Keratinocyte (primary cell): ENCODE results near the gene SAMD11. TPM values are rescaled to one million over a fixed set of nuclear protein-coding genes. Genes with fewer than 3 reads are reported as not detected.

Source experiments
- DNase-seq: peaks from one replicate; pipeline ENCODE4 v3.0.0-alpha.2; 2011; ENCODE audit warnings: low read depth, missing footprints, low spot score
- FAIRE-seq: peaks from 2 replicates; lab custom pipeline; 2011; peaks lifted over from hg19 to GRCh38; lab: Jason Lieb, UNC
- H2AFZ ChIP-seq: 2 replicates; pipeline ENCODE4 v1.6.0; 2012; ENCODE audit warnings: low read length, control low read depth, inconsistent platforms; ENCODE audit not compliant: control insufficient read depth
- H3K27ac ChIP-seq: 2 replicates; pipeline ENCODE4 v1.5.1; 2011; ENCODE audit warnings: low read length; ENCODE audit not compliant: control insufficient read depth, insufficient read depth
- H3K27me3 ChIP-seq: 3 replicates; pipeline ENCODE4 v1.6.0; 2011; ENCODE audit warnings: low read length; ENCODE audit not compliant: control insufficient read depth, insufficient read depth; ENCODE audit errors: extremely low read depth
- H3K36me3 ChIP-seq, 2 experiments: 2 replicates in 1 of 2; 3 replicates in 1 of 2; pipeline ENCODE4 v1.5.1; 2011; ENCODE audit warnings: low read length in 2 of 2, mild to moderate bottlenecking in 1 of 2; ENCODE audit not compliant: control insufficient read depth in 2 of 2, insufficient read depth in 2 of 2; ENCODE audit errors: extremely low read depth in 1 of 2
- H3K4me1 ChIP-seq: 3 replicates; pipeline ENCODE4 v1.5.1; 2011; ENCODE audit warnings: low read length; ENCODE audit not compliant: control insufficient read depth, insufficient read depth; ENCODE audit errors: extremely low read depth
- H3K4me2 ChIP-seq: 3 replicates; pipeline ENCODE4 v1.6.0; 2011; ENCODE audit warnings: low read depth, low read length; ENCODE audit not compliant: control insufficient read depth, insufficient read depth; ENCODE audit errors: extremely low read depth
- H3K4me3 ChIP-seq, 3 experiments: fragments of 200-600 bp in 1 of 3; sonication (generic) in 1 of 3; 2 replicates in 2 of 3; 3 replicates in 1 of 3; pipeline ENCODE4 v1.5.1; 2011 to 2016; ENCODE audit warnings: low read length in 3 of 3, mild to moderate bottlenecking in 3 of 3, control low read depth in 2 of 3, inconsistent platforms in 1 of 3, low read depth in 1 of 3, mixed read lengths in 1 of 3, mixed run types in 1 of 3, moderate library complexity in 1 of 3; ENCODE audit not compliant: control insufficient read depth in 2 of 3, insufficient read depth in 2 of 3; ENCODE audit errors: extremely low read depth in 1 of 3
- H3K79me2 ChIP-seq: 2 replicates; pipeline ENCODE4 v1.6.0; 2012; ENCODE audit warnings: low read length; ENCODE audit not compliant: control insufficient read depth, insufficient read depth
- H3K9ac ChIP-seq: 3 replicates; pipeline ENCODE4 v1.6.0; 2011; ENCODE audit warnings: low read length; ENCODE audit not compliant: control insufficient read depth, insufficient read depth; ENCODE audit errors: extremely low read depth
- H3K9me1 ChIP-seq: 3 replicates; pipeline ENCODE4 v1.6.0; 2011; ENCODE audit warnings: low read length; ENCODE audit not compliant: control insufficient read depth, insufficient read depth; ENCODE audit errors: extremely low read depth
- H3K9me3 ChIP-seq: 2 replicates; pipeline ENCODE4 v1.5.1; 2012; ENCODE audit warnings: low read depth, low read length; ENCODE audit not compliant: control insufficient read depth
- H4K20me1 ChIP-seq: 3 replicates; pipeline ENCODE4 v1.6.0; 2011; ENCODE audit warnings: low read length; ENCODE audit not compliant: control insufficient read depth, insufficient read depth; ENCODE audit errors: extremely low read depth
- EZH2 ChIP-seq: IDR thresholded peaks from one replicate; pipeline ENCODE4 v1.6.1; 2012; ENCODE audit warnings: inconsistent platforms, mild to moderate bottlenecking, low read length, moderate library complexity
- dilution Hi-C: fragments of 300-500 bp; cut with MboI; formaldehyde crosslinking; loops from one replicate; pipeline ENCODE4 v1.7.0; 2020; ENCODE audit warnings: low sequenced_read_pairs; ENCODE audit not compliant: extremely low pct_ligation_motif_present
- polyA plus RNA-seq, 5 experiments: library from polyadenylated mRNA; depleted of rRNA in 3 of 5; stranded (reverse) in 3 of 5; stranded (forward) in 1 of 5; unstranded in 1 of 5; fragments of >200 nt; gene quantifications; 1 replicate in 1 of 5; 2 replicates in 3 of 5; 3 replicates in 1 of 5; pipeline versions ENCODE4 v1.2.1 to v1.2.3, GENCODE V29; 2011 to 2012; ENCODE audit warnings: missing spikeins in 2 of 5, low read depth in 1 of 5, low replicate concordance in 1 of 5
- TF ChIP-seq, protein P1 (sequence below), 3 experiments: IDR thresholded peaks in 1 of 3; conservative IDR thresholded peaks in 1 of 3; optimal IDR thresholded peaks in 1 of 3; 2 replicates in 2 of 3; 3 replicates in 1 of 3; pipeline versions ENCODE3 to v1.5.1; 2011; ENCODE audit warnings: low read length in 3 of 3, mild to moderate bottlenecking in 3 of 3, moderate library complexity in 2 of 3, control low read depth in 1 of 3, inconsistent platforms in 1 of 3; ENCODE audit not compliant: insufficient read depth in 2 of 3; ENCODE audit errors: extremely low read depth in 1 of 3

The SAMD11 gene
- polyA plus RNA-seq, 1 donor (not counting 4 experiments of a cell fraction or from before 2014, with no cell fraction given), result not detected

DNA sequence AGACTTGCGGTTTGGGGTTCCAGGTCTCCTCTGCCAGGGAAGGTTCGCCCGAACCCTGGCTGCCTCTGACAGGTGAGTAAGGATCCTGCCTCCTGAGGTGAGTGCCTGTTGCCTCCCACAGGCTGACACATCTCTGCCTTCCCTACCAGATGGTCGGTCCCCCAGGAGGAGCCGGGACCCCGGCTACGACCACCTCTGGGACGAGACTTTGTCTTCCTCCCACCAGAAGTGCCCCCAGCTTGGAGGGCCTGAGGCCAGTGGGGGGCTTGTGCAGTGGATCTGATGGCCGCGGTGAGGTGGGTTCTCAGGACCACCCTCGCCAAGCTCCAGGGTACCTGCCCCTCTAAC lies 50.5 kb downstream of the SAMD11 start:
- dilution Hi-C loops, result no loop called here
- no peak for TF ChIP-seq EZH2
- TF ChIP-seq, protein P1, sequence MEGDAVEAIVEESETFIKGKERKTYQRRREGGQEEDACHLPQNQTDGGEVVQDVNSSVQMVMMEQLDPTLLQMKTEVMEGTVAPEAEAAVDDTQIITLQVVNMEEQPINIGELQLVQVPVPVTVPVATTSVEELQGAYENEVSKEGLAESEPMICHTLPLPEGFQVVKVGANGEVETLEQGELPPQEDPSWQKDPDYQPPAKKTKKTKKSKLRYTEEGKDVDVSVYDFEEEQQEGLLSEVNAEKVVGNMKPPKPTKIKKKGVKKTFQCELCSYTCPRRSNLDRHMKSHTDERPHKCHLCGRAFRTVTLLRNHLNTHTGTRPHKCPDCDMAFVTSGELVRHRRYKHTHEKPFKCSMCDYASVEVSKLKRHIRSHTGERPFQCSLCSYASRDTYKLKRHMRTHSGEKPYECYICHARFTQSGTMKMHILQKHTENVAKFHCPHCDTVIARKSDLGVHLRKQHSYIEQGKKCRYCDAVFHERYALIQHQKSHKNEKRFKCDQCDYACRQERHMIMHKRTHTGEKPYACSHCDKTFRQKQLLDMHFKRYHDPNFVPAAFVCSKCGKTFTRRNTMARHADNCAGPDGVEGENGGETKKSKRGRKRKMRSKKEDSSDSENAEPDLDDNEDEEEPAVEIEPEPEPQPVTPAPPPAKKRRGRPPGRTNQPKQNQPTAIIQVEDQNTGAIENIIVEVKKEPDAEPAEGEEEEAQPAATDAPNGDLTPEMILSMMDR (optimal IDR thresholded peaks at IDR 0.05 in 1 of 3, IDR thresholded peaks at IDR 0.05 in 1 of 3, conservative IDR thresholded peaks at IDR 0.05 in 1 of 3; ENCODE audit: extremely low read depth in 1 of 3, insufficient read depth in 2 of 3, low read length in 3 of 3), result no peak
- FAIRE-seq, result no peak
- Histone ChIP-seq H3K27me3 (no peaks in the 10 kb centered on the region), H4K20me1 (no peaks in the 10 kb centered on the region), H3K4me3 (no peak overlapping the region), H2AFZ (no peak overlapping the region), H3K4me2 (no peak overlapping the region), H3K79me2 (no peaks in the 10 kb centered on the region), H3K36me3 (peaks cover 0 to 3% of the 10 kb centered on the region in 2 experiments), H3K9ac (no peak overlapping the region), H3K9me1 (no peaks in the 10 kb centered on the region), H3K4me1 (peaks cover 4% of the 10 kb centered on the region), H3K27ac (no peak overlapping the region), H3K9me3 (no peaks in the 10 kb centered on the region)
- no peak for DNase-seq

DNA sequence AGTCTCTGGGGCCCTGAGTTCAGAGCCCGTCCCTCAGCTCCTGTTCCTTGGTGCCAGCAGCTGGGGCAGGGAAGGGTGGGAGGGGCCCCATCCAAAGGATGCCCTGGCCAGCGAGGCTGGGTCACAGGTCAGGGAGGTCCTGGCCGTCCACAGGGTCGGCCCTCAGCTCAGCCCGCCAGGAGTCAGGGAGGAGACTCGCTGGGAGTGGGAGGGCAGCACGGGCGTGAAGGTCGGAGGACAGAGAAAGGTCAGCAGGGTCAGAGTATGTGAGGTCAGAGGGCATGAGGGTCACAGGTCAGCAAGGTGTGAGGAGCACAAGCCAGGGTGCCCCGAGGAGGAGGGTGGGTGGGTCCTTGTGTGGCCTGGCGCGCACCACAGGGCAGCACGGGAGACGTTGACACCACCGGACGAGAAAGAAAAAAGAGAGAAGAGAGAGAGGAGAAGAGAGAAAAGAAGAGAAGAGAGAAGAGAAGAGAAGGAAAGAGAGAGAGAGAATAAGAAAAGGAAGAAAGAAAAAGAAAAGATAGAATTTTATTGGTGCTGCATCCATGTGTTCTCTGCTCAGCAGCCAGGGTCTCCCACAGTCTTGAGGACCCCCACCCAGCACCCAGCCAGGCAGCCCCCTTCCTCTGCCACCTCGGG lies 51.1 kb downstream of the SAMD11 start:
- no peak overlapping the region for H3K9ac ChIP-seq
- FAIRE-seq (no peak), DNase-seq (no peak)
- H3K27me3 ChIP-seq, result peaks cover 5% of the 10 kb centered on the region
- no peak overlapping the region for H3K4me2 ChIP-seq
- H3K79me2 ChIP-seq, result no peaks in the 10 kb centered on the region
- no peak overlapping the region for H2AFZ ChIP-seq
- no peaks in the 10 kb centered on the region for H3K9me1 ChIP-seq
- peaks cover 4% of the 10 kb centered on the region for H3K4me1 ChIP-seq
- H3K9me3 ChIP-seq, result no peaks in the 10 kb centered on the region
- peaks cover 0 to 3% of the 10 kb centered on the region in 2 experiments for H3K36me3 ChIP-seq
- no peak for TF ChIP-seq EZH2
- TF ChIP-seq, protein P1 (optimal IDR thresholded peaks at IDR 0.05 in 1 of 3, IDR thresholded peaks at IDR 0.05 in 1 of 3, conservative IDR thresholded peaks at IDR 0.05 in 1 of 3; ENCODE audit: extremely low read depth in 1 of 3, insufficient read depth in 2 of 3, low read length in 3 of 3), result no peak
- H3K27ac ChIP-seq, result no peak overlapping the region
- dilution Hi-C loops, result no loop called here
- no peaks in the 10 kb centered on the region for H4K20me1 ChIP-seq
- no peak overlapping the region for H3K4me3 ChIP-seq
